Natural killer cell (primary cell): ENCODE data around the gene TOPORS. TPM values are rescaled to one million over a fixed set of nuclear protein-coding genes. Genes with fewer than 3 reads are reported as not detected.

Experiments used
- total RNA-seq, 4 donors: library from RNA; stranded (reverse); fragments of 120-200 nt in 1 of 4; gene quantifications; one replicate each; pipeline versions ENCODE4 v1.2.3 to v1.2.4, GENCODE V29; 2013 to 2022

Gene TOPORS
- total RNA-seq, 3 donors from 2014 or later (not counting 1 experiment from before 2014, with no cell fraction given), result 27.5 to 30.4 (median 29.8) TPM

Other genes with a start within 250 kb of the TOPORS start
- 1 to 10 TPM; 5.8 to 7.4 (median 6.9) TPM for gene ACO1, start 167.9 kb downstream of the TOPORS start, total RNA-seq
- gene RIGI, start 26.4 kb downstream of the TOPORS start, total RNA-seq, result 10 to 100 TPM; 13.8 to 21.3 (median 15.7) TPM
- 10 to 100 TPM; 17.7 to 22.8 (median 18.0) TPM for gene SMIM27, start 259 bp downstream of the TOPORS start, total RNA-seq
- gene NDUFB6, start 20.6 kb upstream of the TOPORS start, total RNA-seq, result 10 to 100 TPM; 12.6 to 14.6 (median 13.3) TPM
- gene TAF1L, start 83.1 kb upstream of the TOPORS start, total RNA-seq, result under 1 TPM in 1 of 3 donors, not detected in 2; 0.05 TPM
- gene TMEM215, start 231.0 kb upstream of the TOPORS start, total RNA-seq, result not detected